NK-92 (cell line): Measurements from ENCODE around the gene CENPI.
"Not testable (repeated sequence)": the region's sequence is repeated elsewhere in the genome, so short reads cannot be mapped to it uniquely, and the experiment has no call there.

Source experiments
- DNase-seq: peaks from one replicate; lab custom pipeline; 2025; ENCODE audit not compliant: unreplicated experiment; lab: John Stamatoyannopoulos, UW

The CENPI gene, protein sequence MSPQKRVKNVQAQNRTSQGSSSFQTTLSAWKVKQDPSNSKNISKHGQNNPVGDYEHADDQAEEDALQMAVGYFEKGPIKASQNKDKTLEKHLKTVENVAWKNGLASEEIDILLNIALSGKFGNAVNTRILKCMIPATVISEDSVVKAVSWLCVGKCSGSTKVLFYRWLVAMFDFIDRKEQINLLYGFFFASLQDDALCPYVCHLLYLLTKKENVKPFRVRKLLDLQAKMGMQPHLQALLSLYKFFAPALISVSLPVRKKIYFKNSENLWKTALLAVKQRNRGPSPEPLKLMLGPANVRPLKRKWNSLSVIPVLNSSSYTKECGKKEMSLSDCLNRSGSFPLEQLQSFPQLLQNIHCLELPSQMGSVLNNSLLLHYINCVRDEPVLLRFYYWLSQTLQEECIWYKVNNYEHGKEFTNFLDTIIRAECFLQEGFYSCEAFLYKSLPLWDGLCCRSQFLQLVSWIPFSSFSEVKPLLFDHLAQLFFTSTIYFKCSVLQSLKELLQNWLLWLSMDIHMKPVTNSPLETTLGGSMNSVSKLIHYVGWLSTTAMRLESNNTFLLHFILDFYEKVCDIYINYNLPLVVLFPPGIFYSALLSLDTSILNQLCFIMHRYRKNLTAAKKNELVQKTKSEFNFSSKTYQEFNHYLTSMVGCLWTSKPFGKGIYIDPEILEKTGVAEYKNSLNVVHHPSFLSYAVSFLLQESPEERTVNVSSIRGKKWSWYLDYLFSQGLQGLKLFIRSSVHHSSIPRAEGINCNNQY

DNA sequence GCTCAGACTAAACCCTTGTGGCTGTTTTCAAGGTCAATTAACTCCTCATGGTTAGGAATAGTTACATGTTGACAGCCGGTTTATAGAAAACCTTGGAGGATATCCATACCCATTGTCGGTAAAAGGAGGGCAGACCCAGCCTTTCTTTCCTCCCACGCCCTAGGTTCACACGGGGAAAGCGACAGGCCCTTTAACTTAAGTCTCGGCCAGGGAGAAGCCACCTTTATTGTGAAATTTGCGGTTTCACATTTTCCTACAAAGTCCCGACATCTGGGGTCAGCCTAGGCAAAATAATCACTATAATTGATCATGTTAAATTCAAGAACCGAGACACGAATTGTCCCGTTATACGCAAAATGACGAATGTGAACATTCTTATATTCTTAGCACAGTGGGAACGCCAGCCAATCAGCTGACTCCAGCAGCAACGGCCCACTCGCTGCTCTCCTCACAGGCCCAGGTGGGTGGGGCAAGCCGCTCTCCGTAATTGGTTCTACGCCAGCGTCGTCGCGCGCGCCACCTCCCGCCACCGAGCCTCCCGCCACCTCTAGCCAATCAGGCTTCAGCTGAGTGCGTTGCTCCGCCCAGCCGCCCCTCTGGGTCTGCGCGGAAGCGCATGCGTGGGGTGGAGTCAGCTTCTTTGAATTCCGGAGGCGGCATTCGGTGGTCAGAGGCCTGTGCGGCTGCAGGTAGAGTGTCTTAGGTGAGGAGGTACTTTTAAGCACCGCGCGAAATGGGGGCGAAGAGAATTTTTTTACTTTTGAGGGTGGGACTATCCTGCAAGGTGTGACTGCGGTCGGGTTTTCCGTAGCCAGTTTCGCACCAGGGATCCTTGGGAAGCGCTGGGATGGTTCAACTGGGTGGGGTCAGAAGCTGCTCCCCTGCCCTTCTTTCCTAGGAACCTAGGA, at the start of gene CENPI:
TSS of gene CENPI (plus strand) at position 659 of the 908 bp plus-strand sequence. CDS start 2,867 bp downstream, outside the sequence.
- peak; percentile 71 for DNase-seq

DNA sequence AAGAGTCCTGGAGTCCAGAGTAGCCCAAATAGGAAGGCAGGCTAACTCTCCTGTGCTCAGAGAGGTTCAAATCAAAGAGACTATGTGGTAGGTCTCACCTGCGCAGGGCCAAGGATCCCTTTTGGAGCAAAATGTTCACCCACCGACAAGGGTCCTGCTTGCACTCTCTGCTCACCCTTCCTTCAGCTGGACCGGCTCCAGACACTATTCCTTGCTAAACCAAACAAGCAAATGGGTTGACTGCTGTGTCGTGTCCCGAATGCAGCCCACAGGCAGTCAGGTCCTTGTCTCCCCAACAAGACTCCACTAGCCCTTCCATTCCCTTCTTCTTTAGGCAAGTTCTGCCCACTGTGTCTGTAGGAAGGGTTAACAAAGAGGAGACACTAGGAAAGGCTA, 46.9 kb upstream of the CENPI start:
- no peak for DNase-seq

DNA sequence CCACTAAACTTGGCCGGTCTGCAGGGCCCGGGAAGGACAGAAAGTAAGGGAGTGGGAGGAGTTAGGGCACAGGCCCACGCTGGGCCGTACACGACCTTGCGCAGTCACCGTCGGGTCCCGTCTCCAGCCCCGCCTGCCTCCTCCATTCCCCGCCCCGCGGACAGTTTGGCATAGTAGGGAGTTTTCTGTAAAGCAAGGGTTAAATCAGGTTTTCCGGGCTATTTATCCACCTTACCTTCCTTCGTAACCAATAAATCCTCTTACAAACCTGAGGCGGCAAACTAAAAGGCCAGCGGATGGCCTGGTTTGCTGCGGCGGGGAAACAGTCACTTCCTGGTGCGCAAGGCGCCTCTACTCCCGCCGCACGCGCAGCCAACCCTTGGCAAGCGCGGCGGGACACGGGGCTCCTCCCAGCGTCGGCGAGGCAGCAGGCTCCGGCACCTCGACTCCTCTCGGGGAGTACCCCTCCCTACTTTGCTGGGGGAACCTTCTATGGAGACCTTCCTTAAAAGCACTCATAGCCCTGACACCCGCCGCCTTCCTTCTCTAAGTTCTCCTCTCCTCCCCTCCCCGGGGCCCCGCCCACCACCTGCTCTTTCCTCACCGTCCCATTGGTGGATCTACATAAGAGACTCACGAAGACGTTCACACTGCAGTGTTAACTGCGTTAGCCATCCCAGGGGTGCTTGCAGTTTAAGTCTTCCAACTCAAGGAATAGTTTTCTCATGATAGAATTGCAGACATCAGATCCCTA, 46.3 kb upstream of the CENPI start, which contains the start of gene TRMT2B:
TSS of gene TRMT2B (minus strand) at position 563 of the 754 bp plus-strand sequence. CDS start 9,822 bp downstream, outside the sequence.
- no peak for DNase-seq

DNA sequence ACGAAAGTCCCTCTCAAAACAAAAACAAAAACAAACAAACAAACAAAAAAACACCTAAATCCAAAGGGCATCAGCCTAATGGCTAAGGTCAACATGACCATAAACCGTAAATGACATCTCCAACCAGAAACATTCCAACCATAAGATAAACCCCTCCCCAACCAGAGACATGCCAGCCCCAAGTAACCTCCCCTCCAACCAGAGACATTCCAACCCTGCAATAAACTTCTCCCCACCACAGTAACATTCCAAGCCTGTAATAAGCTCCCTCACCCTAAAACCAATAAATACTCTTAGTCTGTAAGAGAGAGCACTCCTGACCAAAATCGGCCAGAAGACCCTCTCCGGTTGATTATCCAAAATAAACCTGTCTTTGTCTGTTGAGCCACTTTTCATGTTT, 41.5 kb upstream of the CENPI start:
- DNase-seq, result not testable (repeated sequence)

DNA sequence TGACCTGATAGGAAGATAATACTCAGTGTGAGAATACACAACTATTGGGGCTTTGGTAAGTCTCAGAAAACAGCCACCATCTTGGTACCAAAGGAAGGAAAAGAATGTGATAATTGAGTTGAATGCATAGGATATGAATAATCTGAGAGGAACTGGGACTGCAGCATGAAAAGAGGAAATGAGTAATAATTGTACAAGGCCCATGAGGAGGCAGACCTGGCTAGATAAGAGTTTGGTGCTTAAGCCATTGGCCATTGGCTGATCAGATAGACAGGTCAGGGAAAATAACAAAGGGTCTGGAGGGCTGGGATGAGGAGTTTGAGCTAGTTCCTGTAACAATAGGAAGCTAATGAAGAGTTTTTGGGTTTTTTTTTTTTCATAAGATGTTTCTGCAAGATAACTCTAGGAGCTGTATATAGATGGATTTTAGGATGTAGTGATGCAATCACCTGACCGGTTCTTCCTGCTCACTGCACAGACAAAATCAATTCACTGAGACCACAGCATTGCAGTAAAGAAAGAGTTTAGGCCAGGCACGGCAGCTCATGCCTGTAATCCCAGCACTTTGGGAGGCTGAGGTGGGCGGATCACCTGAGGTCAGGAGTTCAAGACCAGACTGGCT, 40.8 kb upstream of the CENPI start:
- DNase-seq, result no peak

DNA sequence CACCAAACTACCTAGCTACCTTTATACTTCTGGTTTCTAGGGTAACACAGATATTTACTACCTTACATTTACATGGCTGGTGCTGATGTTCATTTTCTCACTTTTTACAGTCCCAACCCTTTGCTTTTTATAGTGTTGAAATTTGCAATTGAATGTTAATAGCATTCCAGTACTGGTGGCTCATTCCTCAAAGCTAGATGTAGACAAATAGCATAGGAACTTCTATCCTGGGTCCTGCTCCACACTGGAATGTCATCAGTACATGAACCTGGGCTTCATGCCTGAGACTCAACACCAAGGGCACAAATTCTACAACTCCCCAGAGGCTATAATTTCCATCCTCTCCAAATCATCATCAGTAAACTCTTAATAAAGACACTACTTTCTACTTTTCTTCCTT, 35.8 kb upstream of the CENPI start:
- no peak for DNase-seq

DNA sequence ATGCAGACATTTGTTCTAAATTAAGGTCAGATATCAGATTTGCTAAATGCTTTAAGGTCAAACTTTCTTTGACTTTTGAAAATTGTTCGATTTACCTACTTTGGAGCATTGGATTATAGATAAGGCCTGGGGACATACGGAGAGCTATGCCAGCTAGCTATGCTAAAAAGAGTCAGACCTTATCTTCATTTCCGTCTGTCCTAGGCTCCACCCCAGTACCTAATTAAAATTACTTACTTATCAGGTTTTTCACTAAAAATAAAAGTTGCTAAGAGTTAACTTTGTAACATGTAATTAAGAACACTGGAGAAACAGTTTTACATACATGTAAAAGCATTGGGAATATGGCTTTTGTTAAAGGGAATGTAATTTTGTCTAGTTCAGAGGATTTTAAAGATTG, 26.4 kb upstream of the CENPI start:
- no peak for DNase-seq

DNA sequence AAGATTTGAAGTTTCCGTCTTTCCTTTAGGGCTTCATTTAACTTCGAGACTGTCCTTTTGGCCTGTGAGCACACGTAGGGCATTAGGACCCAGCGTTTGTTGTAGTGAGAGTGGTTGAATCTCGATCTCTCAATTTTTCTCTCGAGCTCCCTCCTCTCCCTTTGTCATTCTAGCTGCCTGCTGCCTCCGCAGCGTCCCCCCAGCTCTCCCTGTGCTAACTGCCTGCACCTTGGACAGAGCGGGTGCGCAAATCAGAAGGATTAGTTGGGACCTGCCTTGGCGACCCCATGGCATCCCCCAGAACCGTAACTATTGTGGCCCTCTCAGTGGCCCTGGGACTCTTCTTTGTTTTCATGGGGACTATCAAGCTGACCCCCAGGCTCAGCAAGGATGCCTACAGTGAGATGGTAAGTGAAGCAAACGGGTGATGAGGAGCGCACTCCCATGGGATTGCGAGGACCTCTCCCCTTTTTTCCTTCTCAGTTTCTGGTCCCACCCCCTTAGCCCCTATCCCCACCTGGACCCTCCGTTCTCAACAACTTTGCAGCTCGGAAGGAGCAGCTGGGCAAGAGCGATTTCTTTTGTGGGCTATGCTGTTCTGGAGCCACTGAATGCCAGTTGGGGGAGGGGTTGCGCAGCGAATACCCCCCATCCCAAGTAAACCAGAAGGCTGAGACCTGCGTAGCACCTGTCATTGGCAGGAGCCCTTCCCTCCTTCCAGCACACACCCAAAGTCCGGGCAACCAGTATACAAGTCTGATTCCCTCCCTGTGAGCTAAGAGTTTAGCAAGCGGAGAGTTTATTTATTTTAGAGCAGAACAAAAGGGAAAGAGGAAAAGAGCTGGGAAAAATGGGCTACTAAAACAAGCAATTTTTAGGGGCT, 19.0 kb upstream of the CENPI start, which contains the start of gene TMEM35A:
TSS of gene TMEM35A (plus strand) at position 164 of the 883 bp plus-strand sequence. CDS start at position 288, 124 bp downstream.
- DNase-seq, result no peak

DNA sequence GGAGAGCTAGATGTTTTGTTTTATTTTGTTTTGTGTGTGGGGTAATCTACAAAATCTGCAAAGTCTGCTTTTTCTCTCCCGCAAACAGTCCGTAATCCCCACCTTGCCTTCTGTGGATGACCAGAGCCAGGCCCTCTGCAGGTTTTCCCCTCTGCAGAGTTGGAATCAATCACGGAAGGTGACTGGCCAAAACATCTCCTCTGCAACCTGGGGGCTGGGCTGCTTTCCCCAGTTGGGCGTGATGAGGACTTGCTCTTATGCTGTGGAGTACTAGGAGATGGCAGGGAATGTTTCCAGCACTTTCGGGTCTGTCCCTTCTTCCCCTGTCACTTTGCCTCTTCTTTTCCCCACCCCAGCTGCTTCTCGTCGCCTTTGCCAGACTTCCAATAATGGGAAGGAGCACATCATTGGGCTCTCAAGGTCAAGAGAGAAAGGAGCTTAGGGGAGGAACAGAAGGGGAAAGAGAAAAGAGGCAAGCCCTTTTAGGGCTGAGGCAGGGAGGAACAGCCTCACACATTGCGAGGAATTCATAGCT, 18.2 kb upstream of the CENPI start:
- no peak for DNase-seq

DNA sequence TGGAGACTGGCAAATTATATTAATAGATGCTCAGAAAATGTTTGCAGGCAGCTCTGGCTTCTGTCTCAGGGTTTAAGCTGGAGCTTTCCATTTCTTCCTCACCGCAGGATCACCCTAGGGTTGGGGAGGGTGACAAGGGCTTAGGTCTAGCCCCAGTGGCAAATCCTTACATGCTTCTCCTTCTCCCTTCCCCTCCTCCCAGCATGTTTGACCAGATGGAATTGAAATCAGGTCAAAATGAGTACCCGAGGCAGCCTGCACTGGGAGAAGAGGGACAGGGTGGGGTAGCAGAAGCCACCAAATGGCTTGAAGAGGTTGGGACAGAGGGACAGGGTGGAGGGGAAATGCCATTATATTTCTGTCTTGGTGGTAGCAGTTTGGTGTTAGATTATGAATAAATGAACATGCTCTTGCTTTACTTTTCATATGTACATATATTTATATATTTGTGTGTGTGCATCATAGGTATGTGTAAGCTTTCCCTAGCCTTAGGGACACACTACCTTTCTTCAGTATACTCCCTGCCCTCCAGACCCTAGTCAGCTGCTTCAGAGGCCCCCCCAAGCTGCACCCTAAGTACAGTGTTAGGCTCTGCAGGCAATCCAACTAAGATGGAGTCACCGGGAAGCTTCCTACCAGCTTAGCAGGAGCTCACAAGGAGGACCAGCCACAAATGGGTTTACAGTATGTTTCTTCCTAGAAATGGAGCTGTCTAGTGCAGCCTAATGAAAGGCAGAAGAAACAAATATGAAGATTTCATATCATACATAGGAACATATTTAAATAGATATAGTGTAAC, 17.5 kb upstream of the CENPI start:
- DNase-seq, result no peak

DNA sequence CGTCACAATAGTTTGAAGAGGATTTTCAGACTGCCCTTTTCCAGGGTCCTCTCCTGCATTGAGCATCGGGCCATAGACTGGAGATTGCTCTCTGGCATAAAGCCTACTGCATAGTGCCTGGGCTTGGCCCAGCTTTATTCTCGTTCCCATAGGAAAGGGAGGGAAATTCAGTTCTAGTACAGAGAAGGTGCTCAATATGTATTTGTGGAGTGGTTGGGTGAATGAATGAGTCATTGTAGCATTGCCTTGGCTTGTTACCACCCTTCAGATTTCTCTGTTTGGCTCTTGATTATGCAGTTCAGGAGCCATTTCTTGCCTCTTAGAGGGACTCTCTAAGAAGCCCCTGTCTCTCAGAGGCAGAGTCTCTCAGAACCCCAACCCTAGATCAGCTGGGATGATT, 16.8 kb upstream of the CENPI start:
- DNase-seq, result no peak

DNA sequence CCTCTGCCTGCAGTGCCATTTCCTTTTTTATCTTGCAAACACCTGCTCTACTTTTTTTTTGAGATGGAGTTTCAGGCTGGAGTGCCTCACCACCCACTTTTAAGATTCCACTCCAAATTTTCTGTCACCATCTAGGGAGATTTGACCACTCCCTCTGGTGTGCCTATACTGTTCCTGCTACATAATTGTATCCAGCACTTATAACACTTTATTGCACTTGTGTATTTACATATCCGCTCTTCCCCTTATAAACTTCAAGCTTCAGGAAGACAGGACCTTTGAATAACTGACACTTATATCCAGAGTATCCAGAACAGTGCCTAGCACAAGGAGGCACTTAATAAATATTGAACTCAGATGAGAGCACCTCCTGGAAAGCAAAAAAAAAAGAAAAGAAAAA, 6.2 kb upstream of the CENPI start:
- DNase-seq, result no peak

DNA sequence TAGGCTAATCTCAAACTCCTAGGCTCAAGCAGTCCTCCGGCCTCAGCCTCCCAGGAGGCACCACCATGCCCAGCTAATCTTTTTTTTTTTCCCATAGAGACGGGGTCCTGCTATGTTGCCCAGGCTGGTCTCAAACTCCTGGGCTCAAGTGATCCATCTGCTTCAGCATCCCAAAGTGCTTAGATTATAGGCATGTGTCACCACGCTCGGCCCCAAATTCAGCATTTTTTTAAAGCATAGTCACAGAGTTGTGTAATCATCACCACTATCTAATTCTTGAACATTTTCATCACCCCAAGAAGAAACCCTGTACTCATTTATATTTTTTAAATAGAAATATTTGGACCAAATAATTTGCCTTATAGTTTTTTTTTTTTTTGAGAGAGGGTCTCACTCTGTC, 10.3 kb downstream of the CENPI start:
- no peak for DNase-seq

DNA sequence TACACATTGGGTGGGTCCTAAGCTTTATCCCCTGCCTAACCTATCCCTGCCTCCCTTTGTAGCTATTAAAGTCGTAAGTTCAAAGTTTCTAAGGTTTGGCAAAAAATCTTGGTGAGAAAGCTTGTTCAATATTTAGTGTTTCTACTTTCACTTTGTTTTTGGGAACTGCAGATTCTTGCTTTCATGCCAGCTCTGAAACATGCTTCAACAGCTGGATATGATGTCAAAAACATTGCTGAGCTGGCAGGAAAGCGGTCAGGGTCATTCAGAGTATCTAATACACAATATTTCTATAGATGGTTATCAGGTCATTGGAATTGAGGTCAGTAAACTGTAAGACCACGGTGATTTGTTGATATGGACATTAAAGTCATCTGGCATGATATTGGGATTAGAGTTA, 19.7 kb downstream of the CENPI start:
- DNase-seq, result no peak

DNA sequence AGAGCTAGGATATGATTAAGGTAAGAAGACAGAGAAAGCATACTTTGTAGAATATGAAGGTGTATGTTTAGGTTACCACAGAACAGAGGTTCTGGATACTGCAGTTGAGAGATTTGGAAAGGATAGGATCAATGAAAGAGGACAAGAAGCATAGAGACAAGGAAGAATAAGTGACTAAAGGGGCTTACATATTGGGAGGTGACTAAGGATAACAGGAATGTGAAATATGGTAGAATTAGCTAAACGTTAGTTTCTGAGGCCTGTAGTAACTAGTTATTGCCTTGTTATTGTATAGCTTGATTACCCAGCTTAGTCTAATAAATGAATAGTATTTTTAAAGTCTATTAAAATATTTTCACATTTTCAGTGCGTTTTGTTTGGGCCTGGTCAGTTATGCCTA, 38.2 kb downstream of the CENPI start:
- DNase-seq, result no peak
